GM21381 (cell line): ENCODE results near the gene C20orf202.
"Not testable (repeated sequence)": the region's sequence is repeated elsewhere in the genome, so short reads cannot be mapped to it uniquely, and the experiment has no call there.

Experiments
- ATAC-seq: cut with Tn5 transposase; IDR thresholded peaks from one replicate; pipeline ENCODE4 v1.9.1; 2021; ENCODE audit warnings: mild to moderate bottlenecking, moderate library complexity; ENCODE audit not compliant: unreplicated experiment

The C20orf202 gene

DNA sequence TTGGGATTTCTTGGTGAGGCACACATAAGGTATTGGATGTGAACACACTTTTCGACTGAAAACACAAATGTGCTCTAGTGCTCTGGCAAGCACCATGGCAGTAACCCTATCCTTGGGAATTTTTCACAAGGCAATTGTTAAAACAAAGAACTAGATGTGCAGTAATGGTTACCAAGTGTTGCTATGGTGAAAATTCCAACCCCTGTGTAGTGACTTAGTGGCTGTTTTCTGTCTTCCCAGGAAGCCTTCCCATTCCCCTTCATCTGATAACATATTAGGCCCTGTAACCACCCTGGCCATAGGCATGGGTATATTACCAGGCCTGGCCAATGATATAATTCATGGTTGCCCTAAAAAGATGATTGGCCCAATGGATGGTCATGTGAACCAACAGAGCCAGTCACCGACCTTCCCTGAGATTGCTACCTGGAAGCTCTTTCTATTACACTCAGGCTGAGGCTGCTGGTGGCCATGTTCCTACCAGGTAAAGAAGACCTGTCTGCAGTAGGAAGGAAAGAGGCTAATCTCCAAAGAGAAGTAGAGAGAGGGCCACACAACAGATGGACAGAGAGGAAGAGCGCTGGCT, 4.1 kb downstream of the C20orf202 start:
- ATAC-seq: no peak

GRCh38 chr20:1209447-1210387, 6.5 kb downstream of the C20orf202 start:
- no peak for ATAC-seq

GRCh38 chr20:1210501-1210900, 7.2 kb downstream of the C20orf202 start:
- ATAC-seq: no peak

DNA sequence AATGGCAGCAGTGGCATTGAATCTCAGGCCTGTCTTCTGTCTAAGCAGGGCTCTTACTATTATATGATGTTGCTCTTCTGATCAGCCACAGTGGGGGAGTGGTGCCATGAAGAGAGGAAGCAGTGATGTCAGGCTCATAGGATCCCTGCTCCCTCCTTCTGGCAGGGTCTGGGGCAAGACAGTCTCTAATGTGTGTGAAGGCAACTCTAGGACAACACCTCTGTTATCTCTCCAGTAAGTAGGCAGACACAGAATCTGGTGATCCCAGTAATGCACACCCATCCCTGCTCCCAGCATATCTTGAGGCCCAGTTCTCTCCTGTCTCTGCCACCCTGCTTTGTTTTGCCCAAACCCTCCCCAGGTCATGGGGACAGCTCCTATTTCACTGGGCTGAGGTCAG, 8.8 kb downstream of the C20orf202 start:
- no peak for ATAC-seq

GRCh38 chr20:1212607-1213396, 9.5 kb downstream of the C20orf202 start:
- ATAC-seq: no peak

- no peak for ATAC-seq
Observed at GRCh38 chr20:1214838-1215261, 11.6 kb downstream of the C20orf202 start.

GRCh38 chr20:1215386-1216170, 12.3 kb downstream of the C20orf202 start:
- no peak for ATAC-seq

DNA sequence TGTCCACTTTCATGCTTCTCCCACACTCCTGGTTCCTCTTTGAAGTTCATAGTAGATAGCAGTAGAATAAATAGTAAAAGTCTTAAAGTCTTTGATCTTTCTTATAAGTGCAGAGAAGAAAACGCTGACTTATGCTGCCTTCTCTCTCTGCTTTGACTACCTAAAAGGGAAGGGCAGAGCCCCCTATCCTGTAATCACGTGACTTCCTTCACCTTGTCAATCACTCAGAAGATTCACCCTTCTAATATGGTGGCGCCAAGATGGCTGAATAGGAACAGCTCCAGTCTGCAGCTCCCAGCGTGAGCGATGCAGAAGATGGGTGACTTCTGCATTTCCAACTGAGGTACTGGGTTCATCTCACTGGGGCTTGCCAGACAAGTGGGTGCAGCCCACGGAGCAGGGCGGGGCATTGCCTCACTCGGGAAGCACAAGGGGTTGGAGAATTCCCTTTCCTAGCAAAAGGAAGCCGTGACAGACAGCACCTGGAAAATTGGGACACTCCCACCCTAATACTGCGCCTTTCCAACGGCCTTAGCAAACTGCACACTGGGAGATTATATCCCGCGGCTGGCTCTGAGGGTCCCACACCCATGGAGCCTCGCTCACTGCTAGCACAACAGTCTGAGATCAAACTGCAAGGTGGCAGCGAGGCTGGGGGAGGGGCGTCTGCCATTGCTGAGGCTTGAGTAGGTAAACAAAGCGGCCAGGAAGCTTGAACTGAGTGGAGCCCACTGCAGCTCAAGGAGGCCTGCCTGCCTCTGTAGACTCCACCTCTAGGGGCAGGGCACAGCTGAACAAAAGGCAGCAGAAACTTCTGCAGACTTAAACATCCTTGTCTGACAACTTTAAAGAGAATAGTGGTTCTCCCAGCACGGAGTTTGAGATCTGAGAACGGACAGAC, 13.5 kb downstream of the C20orf202 start:
- ATAC-seq: not testable (repeated sequence)

DNA sequence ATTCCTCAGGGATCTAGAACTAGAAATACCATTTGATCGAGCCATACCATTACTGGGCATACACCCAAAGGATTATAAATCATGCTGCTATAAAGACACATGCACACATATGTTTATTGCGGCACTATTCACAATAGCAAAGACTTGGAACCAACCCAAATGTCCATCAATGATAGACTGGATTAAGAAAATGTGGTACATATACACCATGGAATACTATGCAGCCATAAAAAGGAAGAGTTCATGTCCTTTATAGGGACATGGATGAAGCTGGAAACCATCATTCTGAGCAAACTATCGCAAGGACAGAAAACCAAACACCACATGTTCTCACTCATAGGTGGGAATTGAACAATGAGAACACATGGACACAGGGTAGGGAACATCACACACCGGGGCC, 19.5 kb downstream of the C20orf202 start:
- ATAC-seq: not testable (repeated sequence)

DNA sequence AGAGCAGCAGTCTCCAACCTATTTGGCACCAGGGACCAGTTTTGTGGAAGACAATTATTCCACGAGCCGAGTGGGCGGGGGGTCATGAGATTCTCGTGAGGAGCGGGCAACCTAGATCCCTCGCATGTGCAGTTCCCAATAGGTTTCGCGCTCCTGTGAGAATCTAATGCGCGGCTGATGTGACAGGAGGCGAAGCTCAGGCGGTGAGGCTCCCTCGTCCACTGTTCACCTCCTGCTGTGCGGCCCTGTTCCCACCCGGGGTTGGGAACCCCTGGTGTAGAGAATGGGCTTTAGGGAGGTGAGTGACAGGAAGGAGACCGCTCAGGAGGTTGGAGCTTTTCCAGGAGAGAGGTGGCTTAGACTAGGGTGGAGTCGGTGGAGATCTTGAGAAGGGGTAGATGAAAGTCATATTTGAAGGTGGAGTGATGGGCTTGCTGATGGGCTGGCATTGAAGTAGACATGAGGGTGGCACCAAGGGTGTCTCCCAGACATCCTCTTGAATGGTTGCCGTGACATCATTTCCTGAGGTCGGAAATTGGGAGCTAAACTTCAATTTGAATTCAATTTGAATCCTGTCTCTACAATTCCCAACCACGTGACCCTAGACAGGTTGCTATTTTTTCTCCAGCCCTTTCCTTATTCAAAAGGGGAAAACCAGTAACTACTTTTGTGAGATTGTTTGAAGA, 21.1 kb downstream of the C20orf202 start:
- no peak for ATAC-seq

DNA sequence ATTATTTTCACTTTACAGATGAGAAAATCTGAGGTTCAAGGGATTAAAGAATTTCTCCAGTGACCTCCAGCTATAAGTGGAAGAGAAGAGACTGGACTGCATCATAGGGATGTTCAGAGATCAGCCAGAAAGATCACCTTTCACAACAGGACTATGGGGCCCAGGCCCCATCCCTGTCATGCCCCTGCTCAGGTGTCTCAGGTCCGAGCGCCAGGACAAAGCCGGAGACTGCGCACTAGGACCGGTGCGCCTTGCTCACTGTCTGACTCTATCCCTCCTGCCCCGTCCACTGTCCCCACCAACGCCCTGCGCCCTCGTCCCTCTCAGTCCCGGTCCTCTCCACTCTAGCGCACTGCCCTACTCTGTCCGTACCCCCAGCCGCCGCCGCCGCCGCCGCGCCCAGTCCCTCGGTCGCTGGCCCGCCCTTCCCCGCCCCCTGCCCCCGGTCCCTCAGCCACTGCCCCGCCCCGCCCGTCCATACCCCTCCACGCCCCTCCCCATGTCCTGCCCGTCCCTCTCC, 22.1 kb downstream of the C20orf202 start:
- no peak for ATAC-seq

- ATAC-seq: no peak
Observed at GRCh38 chr20:1225783-1226654, 22.8 kb downstream of the C20orf202 start, which contains the start of gene RAD21L1. TSS of gene RAD21L1 (plus strand) at chr20:1226044. CDS start at chr20:1228454, 2,410 bp downstream.

DNA sequence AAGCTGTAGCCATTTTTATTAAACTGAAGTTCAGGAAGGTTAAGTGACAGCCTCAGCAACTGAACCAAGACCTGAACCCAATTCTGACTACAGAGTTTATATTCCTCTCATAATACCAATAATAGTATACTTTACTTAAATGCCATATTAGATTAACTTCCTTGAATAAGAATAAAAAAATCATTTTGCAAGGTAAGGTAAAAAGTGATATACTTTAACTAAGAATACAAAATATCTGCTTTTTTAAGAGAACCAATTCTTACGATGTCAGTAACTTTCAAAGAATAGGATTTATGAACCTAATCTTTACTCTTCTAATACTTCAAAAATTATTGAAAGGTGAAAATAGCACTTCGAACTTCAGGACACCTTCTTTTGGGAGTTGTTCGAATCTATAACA, 26.3 kb downstream of the C20orf202 start:
- ATAC-seq: no peak

DNA sequence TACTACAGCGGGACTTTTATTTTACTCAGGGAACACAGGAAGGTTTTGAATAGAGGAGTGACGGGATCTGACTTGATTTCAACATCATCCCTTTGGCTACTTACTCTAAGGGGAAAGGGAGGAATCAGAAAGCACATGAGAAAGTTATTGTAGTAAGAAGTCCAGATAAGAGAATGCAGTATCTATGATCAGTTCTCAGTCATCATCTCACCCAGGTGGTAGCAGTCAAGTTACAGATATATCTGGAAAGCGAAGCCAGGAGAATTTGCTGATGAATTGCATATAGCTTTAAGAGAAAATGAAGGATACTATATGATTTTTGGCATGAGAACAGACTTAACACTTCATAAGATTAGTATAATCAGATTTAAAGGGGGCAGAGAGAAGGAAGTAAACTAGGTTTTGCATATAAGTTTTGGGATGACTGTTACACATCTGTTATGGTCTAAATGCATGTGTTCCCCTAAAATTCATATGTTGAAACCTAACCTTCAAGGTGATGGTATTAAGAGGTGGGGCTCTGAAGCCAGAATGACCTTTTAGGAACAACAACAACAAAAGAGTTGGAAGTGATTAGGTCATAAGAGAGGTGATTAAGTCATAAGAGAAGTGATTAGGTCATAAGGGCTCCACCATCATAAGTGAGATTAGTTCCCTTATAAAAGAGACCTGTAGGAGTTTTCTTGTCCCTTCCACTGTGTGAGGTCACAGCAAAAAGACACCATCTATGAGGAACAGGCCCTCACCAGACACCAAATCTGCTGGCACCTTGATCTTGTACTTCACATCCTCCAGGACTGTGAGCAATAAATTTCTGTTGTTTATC, 29.2 kb downstream of the C20orf202 start:
- ATAC-seq: no peak

- ATAC-seq: no peak
Observed at GRCh38 chr20:1240549-1240948, 37.3 kb downstream of the C20orf202 start.

DNA sequence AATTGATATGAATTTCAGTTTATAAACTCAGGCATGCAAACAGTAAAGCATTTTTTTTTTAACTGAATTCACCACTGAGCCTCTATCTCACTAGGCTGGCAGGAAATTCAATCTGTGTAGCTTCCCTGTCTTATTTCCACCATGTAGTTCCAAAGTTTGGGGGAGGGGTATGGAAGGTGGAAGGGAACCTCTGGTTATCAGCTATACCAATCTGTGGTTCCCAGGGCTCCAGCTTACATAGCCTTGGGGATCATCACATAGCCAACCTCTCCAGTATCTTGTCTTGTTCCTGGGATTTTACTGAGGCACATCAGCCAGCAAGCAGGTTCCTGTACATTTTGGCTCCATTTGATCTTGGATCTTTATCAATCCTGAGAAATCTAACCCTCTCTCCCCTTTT, 38.2 kb downstream of the C20orf202 start:
- ATAC-seq: no peak

DNA sequence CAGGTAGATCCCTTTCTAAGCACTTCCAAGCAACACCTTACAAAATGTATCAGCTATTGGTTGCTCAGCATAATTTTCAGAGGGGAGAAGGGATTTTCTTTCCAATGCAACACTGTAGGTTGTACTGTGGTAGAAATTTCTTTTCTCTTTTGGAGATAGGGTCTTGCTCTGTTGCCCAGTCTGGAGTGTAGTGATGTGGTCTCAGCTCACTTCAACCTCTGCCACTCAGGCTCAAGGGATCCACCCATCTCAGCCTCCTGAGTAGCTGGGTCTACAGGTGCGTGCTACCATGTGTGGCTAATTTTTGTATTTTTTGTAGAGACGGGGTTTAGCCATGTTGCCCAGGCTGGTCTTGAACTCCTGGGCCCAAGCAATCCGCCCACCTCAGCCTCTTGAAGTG, 38.8 kb downstream of the C20orf202 start:
- no peak for ATAC-seq
